Hematopoietic multipotent progenitor cell treated with erythropoietin and hydrocortisone succinate and interleukin-3 and kit ligand, for 4 days (in vitro differentiated cells): ENCODE results near the gene DTX4.
A peak's percentile ranks its signal among the peaks of the same experiment; 100 is the strongest.

Source experiments
- DNase-seq: peaks from one replicate; pipeline ENCODE4 v3.0.0-alpha.2; 2015

DTX4 gene

GRCh38 chr11:59221441-59221840 lies 49.5 kb downstream of the DTX4 start:
- DNase-seq: no peak

- DNase-seq: peak; percentile 32
These were observed 50.6 kb downstream of the DTX4 start for GRCh38 chr11:59222464-59223060.

GRCh38 chr11:59223177-59223576 lies 51.2 kb downstream of the DTX4 start:
- DNase-seq: no peak

GRCh38 chr11:59223611-59224010 lies 51.7 kb downstream of the DTX4 start:
- DNase-seq: no peak

- no peak for DNase-seq
These were observed 52.5 kb downstream of the DTX4 start for GRCh38 chr11:59224351-59224928.

- no peak for DNase-seq
These were observed 53.1 kb downstream of the DTX4 start for GRCh38 chr11:59225017-59225416.

GRCh38 chr11:59226396-59226795 lies 54.5 kb downstream of the DTX4 start:
- no peak for DNase-seq

- DNase-seq: no peak
These were observed 68.4 kb downstream of the DTX4 start for GRCh38 chr11:59240322-59240721.

- no peak for DNase-seq
These were observed 71.7 kb downstream of the DTX4 start for GRCh38 chr11:59243633-59244032.

- peak; percentile 71 for DNase-seq
These were observed 75.7 kb downstream of the DTX4 start for GRCh38 chr11:59247531-59248227.

GRCh38 chr11:59249535-59249934 lies 77.6 kb downstream of the DTX4 start:
- DNase-seq: no peak

GRCh38 chr11:59253001-59253400 lies 81.1 kb downstream of the DTX4 start:
- DNase-seq: no peak

GRCh38 chr11:59254286-59254685 lies 82.4 kb downstream of the DTX4 start:
- DNase-seq: no peak

- no peak for DNase-seq
These were observed 83.3 kb downstream of the DTX4 start for GRCh38 chr11:59255281-59255680.
